NT2/D1 (cell line): Measurements from ENCODE around the gene RPL38.

ENCODE experiments used
- DNase-seq: peaks from one replicate; pipeline ENCODE4 v3.0.0-alpha.2; 2011; ENCODE audit warnings: low read depth, low spot score
- H3K27me3 ChIP-seq: 2 replicates; pipeline ENCODE4 v1.6.0; 2011; ENCODE audit warnings: mild to moderate bottlenecking; ENCODE audit not compliant: insufficient read length, insufficient read depth
- H3K36me3 ChIP-seq: 2 replicates; pipeline ENCODE4 v1.6.1; 2011; ENCODE audit warnings: mild to moderate bottlenecking, low read length, mixed read lengths; ENCODE audit not compliant: insufficient read depth, insufficient read length
- H3K4me1 ChIP-seq: 2 replicates; pipeline ENCODE4 v1.5.1; 2011; ENCODE audit not compliant: insufficient read depth, insufficient read length
- H3K4me3 ChIP-seq: 2 replicates; pipeline ENCODE4 v1.5.1; 2011; ENCODE audit warnings: low read depth; ENCODE audit not compliant: insufficient read length
- H3K9ac ChIP-seq: 2 replicates; pipeline ENCODE4 v1.6.0; 2011; ENCODE audit warnings: low read depth; ENCODE audit not compliant: insufficient read length
- H3K9me3 ChIP-seq: 2 replicates; pipeline ENCODE4 v1.5.1; 2011; ENCODE audit warnings: mild to moderate bottlenecking, low read length; ENCODE audit not compliant: insufficient read depth
- SUZ12 ChIP-seq: IDR thresholded peaks from 2 replicates; pipeline ENCODE4 v1.6.1; 2011; ENCODE audit not compliant: insufficient read length, insufficient read depth; ENCODE audit errors: extremely low read depth
- YY1 ChIP-seq: IDR thresholded peaks from 2 replicates; pipeline ENCODE4 v1.6.1; 2011; ENCODE audit not compliant: insufficient read length, insufficient read depth
- ZNF274 ChIP-seq: IDR thresholded peaks from 2 replicates; pipeline ENCODE4 v1.6.1; 2011; ENCODE audit warnings: mild to moderate bottlenecking, low read depth, low read length

RPL38 gene

DNA sequence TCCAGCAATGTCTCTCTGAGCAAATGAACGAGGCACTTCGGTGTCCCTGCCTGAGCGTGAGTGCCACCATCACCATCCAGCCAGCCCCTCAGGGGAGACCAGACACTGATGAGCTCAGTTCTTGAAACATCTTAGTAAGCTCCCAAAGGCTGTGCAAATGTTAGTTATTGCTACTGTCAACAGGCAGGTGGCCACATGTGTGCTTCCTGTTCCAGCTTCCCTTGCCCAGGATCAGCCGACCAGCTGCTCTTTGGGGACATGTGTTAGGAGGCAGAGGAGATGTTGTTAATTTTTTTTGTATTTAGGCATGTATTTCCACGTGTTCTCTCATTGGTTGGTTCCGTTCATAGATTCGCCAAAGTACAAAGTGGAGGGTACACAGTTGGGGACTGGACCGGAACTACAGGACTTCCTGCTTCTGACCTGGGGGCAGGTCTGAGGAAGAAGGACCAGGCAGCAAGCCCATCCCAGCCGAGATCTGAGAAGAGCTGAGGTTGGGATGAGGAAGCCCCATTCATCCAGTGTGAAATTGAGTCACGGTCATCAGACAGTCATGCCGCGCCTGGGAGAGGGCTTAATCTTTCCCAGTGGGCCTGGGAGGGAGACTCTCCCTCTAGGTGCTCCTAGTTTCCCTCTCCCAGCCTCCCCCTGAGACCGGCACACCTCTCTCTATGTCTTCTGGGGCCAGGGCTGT lies 13.7 kb downstream of the RPL38 start:
- no peak overlapping the region for H3K4me3 ChIP-seq
- H3K36me3 ChIP-seq = peaks cover 2% of the 10 kb centered on the region
- no peak for TF ChIP-seq YY1
- TF ChIP-seq SUZ12 = no peak
- no peak for TF ChIP-seq ZNF274
- peaks cover 20% of the 10 kb centered on the region for H3K4me1 ChIP-seq
- H3K27me3 ChIP-seq = peaks cover 14% of the 10 kb centered on the region
- no peak for DNase-seq
- H3K9ac ChIP-seq = no peak overlapping the region
- H3K9me3 ChIP-seq = no peaks in the 10 kb centered on the region

DNA sequence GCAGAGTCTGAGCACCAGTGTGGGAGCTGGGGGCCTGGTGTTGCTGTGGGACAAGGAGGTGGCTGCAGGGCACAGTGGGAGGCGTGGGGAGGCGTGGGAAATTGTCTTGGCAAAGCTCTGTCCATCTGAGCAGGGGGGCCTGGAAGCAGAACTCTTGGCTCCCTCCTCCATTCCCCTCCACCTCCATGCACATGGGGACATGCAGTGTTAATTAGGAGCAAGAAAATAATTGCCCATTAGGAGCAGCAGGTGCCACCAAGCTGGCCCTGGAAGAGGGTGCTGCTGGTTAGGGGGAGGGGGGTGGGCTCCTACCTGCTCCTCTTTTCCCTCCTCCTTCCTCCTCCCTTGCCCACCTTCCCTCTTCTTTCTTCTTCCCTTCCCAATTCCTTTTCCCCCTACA lies 14.4 kb downstream of the RPL38 start:
- Histone ChIP-seq H3K27me3 (peaks cover 14% of the 10 kb centered on the region), H3K9ac (no peak overlapping the region), H3K4me3 (no peak overlapping the region), H3K4me1 (peaks cover 16% of the 10 kb centered on the region), H3K9me3 (no peaks in the 10 kb centered on the region), H3K36me3 (peaks cover 2% of the 10 kb centered on the region)
- no peak for DNase-seq
- TF ChIP-seq SUZ12 (no peak), YY1 (no peak), ZNF274 (no peak)

DNA sequence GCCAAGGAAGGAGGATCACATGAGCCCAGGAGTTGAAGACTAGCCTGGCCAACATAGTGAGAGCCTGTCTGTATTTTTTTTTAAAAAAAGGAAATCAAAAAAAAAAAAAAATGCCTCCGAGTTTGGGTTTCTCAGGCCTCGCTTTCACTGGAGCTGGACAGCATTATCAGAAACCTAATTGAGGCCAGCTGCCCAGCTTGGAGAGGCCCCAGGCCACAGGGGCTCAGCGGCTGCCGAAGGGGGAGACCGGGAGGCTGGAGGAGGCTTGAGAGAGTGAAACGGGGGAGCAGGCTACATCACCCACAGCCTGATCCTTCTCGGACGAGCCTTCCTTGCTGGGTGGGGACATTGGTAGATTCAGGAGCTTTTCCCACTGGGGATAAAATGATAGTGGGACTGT lies 15.0 kb downstream of the RPL38 start:
- no peak overlapping the region for H3K4me3 ChIP-seq
- peaks cover 14% of the 10 kb centered on the region for H3K4me1 ChIP-seq
- no peak for TF ChIP-seq SUZ12
- TF ChIP-seq YY1 = no peak
- no peak for TF ChIP-seq ZNF274
- no peaks in the 10 kb centered on the region for H3K9me3 ChIP-seq
- peaks cover 2% of the 10 kb centered on the region for H3K36me3 ChIP-seq
- no peak for DNase-seq
- H3K27me3 ChIP-seq = peaks cover 14% of the 10 kb centered on the region
- H3K9ac ChIP-seq = no peak overlapping the region

DNA sequence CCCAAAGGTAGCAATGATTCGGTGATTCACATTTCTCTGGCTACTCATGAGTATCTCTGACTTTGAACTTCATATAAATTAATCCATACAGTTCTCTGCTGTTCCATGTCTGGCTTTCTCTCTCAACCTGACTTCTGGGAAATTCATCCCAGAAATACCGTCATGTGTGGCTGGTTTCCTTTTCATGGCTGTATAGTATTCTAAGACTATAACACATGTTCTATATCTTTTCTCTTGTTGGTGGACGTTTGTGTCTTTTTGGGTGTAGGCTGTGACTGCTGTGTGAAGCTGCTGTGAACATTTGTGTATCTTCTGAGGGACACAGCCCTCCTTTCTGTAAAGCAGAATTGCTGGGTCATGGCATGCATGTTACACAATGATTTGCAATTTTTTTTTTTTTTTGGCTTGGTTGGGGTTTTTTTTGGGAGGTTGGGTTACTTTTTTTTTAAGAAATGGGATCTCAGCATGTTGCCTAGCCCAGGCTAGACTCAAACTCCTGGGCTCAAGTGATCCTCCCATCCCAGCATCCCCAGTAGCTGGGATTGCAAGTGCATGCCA lies 16.2 kb downstream of the RPL38 start:
- Histone ChIP-seq H3K4me1 (peaks cover 11% of the 10 kb centered on the region), H3K9me3 (no peaks in the 10 kb centered on the region), H3K27me3 (peaks cover 2% of the 10 kb centered on the region), H3K4me3 (no peak overlapping the region), H3K36me3 (peaks cover 2% of the 10 kb centered on the region), H3K9ac (no peak overlapping the region)
- no peak for DNase-seq
- TF ChIP-seq ZNF274 (no peak), SUZ12 (no peak), YY1 (no peak)

DNA sequence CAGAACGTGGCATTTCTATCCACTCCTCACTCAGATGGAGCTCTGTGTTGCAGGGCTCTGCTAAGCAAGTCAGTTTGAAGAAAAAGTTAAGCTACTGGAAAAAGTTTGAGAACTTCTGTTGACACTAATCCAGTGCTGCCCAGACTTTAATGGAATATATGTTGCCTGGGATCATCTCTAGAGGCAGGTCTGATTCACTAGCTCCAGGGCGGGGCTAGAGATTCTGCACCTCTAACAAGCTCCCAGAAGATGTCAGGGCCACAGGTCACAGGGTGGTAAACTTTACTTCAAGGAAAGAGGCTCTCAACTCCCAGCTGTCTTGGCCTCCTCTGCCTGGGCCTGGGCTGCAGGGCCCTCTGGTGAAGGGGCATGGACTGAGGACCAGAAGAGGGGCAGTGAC lies 16.7 kb downstream of the RPL38 start:
- Histone ChIP-seq H3K4me3 (no peak overlapping the region), H3K4me1 (peaks cover 8% of the 10 kb centered on the region), H3K9me3 (no peaks in the 10 kb centered on the region), H3K27me3 (no peaks in the 10 kb centered on the region), H3K36me3 (peaks cover 2% of the 10 kb centered on the region), H3K9ac (no peak overlapping the region)
- TF ChIP-seq ZNF274 = no peak
- no peak for TF ChIP-seq SUZ12
- TF ChIP-seq YY1 = no peak
- no peak for DNase-seq

DNA sequence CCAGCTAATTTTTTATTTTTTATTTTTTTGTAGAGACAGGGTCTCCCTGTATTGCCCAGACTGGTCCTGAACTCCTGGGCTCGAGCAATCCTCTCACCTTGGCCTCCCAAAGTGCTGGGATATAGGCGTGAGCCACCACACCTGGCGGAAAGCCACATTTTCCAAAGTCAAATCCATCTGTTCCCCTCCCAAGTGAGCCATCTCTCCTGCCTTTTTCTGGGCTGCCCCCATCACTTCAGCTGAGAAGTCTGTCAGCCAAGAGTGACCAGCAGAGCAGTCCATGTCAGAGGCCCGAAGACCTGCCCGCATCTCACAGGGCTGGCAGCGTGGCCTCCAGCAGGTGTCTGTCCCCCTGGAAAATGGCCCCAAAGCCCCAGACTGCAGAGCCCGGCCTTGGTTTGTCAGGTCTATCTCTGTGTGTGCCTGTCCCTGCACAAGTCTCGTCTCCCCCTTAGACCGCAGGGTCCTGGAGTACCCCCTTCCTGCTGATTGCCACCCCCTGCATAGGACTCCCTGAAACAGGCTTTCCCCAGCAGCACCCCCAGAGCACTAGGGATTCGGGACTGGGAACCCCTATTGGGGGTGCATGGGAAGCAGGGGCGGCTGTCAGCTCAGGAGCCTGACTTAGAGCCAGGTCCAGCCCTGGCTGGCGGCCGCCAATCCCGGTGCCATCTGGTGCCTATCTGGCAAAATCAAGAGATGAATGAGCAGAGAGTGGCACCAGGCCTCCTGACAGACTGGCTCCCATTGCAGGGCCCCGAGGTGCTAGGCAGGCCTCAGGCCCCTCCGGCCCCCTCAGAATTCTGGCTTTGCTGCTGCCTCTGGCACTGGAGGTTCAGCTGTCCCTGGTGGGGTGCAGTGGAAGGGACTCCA lies 17.7 kb downstream of the RPL38 start:
- Histone ChIP-seq H3K4me1 (peaks cover 9% of the 10 kb centered on the region), H3K36me3 (no peaks in the 10 kb centered on the region), H3K4me3 (no peak overlapping the region), H3K27me3 (no peaks in the 10 kb centered on the region), H3K9me3 (no peaks in the 10 kb centered on the region), H3K9ac (no peak overlapping the region)
- TF ChIP-seq SUZ12 (no peak), ZNF274 (no peak), YY1 (no peak)
- no peak for DNase-seq

DNA sequence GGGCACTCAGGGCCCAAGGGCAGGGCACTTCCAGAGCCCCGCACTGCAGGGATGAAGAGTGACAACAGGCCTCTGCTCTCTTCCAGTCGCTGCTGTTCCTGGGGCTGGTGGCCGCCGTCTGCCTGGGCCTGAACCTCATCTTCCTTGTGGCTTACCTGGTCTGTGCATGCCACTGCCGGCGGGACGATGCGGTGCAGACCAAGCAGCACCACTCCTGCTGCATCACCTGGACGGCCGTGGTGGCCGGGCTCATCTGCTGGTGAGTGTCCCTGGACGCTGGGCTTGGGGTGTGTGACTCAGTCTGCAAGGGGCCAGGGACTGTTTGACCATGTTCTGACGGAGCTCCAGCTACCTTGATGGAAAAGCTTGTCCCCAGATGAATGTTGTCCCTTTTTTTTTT lies 18.9 kb downstream of the RPL38 start:
- TF ChIP-seq SUZ12 = no peak
- TF ChIP-seq ZNF274 = no peak
- TF ChIP-seq YY1 = no peak
- Histone ChIP-seq H3K36me3 (no peaks in the 10 kb centered on the region), H3K27me3 (no peaks in the 10 kb centered on the region), H3K9me3 (no peaks in the 10 kb centered on the region), H3K9ac (no peak overlapping the region), H3K4me3 (no peak overlapping the region), H3K4me1 (peaks cover 10% of the 10 kb centered on the region)
- DNase-seq = no peak
